Neutrophil (primary cell): ENCODE results near the gene DST.

Experiments used
- H3K27ac ChIP-seq: fragments of 200-600 bp; sonication (generic); 2 replicates; pipeline ENCODE4 v1.5.1; 2016; ENCODE audit warnings: mild to moderate bottlenecking, moderate library complexity
- H3K27me3 ChIP-seq: fragments of 200-600 bp; sonication (generic); 2 replicates; pipeline ENCODE4 v1.6.0; 2016; ENCODE audit warnings: mild to moderate bottlenecking
- H3K36me3 ChIP-seq: fragments of 200-600 bp; sonication (generic); 2 replicates; pipeline ENCODE4 v1.5.1; 2017
- H3K4me1 ChIP-seq, 2 experiments: fragments of 200-600 bp in 1 of 2; sonication (generic) in 1 of 2; 1 replicate in 1 of 2; 2 replicates in 1 of 2; pipeline versions ENCODE4 v1.5.1 to v1.6.1; 2013 to 2016; ENCODE audit warnings: low read depth in 1 of 2, low read length in 1 of 2, mild to moderate bottlenecking in 1 of 2, moderate library complexity in 1 of 2; ENCODE audit not compliant: control insufficient read depth in 1 of 2, insufficient read depth in 1 of 2
- H3K4me3 ChIP-seq, 2 experiments: fragments of 200-600 bp in 1 of 2; sonication (generic) in 1 of 2; 1 replicate in 1 of 2; 2 replicates in 1 of 2; pipeline ENCODE4 v1.5.1; 2013 to 2016; ENCODE audit warnings: low read depth in 1 of 2, low read length in 1 of 2, mild to moderate bottlenecking in 1 of 2, moderate library complexity in 1 of 2
- H3K9me3 ChIP-seq: fragments of 200-600 bp; sonication (generic); 2 replicates; pipeline ENCODE4 v1.5.1; 2016
- TF ChIP-seq, protein P1 (sequence below): fragments of 200-600 bp; sonication (generic); IDR thresholded peaks from 2 replicates; pipeline ENCODE4 v1.5.1; 2016; ENCODE audit warnings: antibody characterized with exemption

DST gene

DNA sequence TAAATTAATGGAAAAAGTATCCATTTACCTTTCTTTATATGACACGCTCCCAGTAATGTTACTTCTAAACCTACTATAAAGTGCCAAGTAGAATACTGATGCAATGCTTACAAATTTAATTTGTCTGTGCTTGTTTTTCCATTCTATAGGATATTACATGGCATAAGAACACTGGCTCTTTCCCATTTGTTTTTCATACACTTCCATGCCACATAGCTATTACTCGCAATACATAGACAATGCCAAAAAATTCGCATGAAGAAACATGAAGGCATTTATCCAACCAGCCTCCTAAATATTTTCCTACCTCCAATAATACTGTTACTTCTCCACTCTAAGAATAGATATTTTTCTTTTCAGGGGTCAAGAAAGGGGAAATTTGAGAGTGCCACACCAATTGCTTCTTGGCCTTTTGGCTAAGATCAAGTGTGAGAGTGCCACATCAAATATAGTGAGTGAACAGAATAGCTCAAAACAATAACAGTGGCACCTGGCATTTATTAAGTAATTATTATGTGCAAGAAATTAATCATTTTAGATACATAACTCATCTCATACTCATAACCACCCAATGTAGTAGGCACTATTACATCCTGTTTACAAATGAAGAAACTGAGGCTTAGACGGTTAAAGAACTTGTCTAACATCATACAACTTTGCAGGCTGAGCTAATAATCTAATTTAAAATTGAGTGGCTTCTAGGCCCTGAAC, 845 bp upstream of the DST start:
- Histone ChIP-seq H3K27me3 (no peaks in the 10 kb centered on the region), H3K9me3 (no peaks in the 10 kb centered on the region), H3K27ac (no peak overlapping the region), H3K4me1 (no peaks in the 10 kb centered on the region), H3K36me3 (no peaks in the 10 kb centered on the region), H3K4me3 (no peak overlapping the region)
- TF ChIP-seq, protein P1, sequence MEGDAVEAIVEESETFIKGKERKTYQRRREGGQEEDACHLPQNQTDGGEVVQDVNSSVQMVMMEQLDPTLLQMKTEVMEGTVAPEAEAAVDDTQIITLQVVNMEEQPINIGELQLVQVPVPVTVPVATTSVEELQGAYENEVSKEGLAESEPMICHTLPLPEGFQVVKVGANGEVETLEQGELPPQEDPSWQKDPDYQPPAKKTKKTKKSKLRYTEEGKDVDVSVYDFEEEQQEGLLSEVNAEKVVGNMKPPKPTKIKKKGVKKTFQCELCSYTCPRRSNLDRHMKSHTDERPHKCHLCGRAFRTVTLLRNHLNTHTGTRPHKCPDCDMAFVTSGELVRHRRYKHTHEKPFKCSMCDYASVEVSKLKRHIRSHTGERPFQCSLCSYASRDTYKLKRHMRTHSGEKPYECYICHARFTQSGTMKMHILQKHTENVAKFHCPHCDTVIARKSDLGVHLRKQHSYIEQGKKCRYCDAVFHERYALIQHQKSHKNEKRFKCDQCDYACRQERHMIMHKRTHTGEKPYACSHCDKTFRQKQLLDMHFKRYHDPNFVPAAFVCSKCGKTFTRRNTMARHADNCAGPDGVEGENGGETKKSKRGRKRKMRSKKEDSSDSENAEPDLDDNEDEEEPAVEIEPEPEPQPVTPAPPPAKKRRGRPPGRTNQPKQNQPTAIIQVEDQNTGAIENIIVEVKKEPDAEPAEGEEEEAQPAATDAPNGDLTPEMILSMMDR: no peak

DNA sequence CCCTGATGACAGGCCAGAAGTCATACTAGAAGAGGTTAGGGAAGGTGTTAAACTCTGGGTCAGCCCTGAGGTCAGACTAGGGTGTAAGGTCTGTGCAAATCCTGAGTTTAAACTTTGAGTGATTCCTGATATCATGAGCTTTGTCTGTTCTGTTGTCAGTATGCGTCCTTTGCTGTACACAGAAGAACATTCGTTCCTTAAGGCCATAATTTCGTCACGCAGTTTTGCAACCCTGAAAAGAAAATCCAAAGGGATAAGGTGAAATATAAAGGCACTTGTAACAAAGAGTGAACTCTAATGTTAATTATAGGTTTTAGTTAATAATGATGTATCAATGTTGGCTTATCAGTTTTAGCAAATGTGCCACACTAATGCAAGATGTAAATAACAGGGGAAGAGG, 2.3 kb downstream of the DST start:
- Histone ChIP-seq H3K4me3 (no peak overlapping the region), H3K27me3 (no peaks in the 10 kb centered on the region), H3K4me1 (no peaks in the 10 kb centered on the region), H3K27ac (no peak overlapping the region), H3K36me3 (no peaks in the 10 kb centered on the region), H3K9me3 (no peaks in the 10 kb centered on the region)
- TF ChIP-seq, protein P1: no peak

DNA sequence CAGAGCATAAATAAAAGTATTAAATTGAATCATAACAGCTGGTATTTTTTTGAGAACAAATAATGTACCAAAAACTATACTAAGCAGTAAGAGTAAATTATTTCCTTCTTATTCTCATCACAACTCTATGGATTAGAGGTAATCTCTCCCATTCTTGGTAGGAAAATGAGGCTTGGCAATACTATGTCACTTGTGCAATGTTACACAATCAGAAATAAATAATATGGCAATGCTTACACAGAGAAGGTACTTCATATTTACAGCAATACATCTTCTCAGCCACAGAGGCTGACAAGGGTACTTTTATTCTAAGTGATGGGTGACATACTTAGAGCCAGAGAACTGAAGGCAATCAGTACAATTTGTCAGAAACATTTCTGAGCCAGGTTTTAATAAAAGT, 3.9 kb downstream of the DST start:
- H3K36me3 ChIP-seq: no peaks in the 10 kb centered on the region
- H3K4me3 ChIP-seq: no peak overlapping the region
- no peaks in the 10 kb centered on the region for H3K4me1 ChIP-seq
- H3K27me3 ChIP-seq: no peaks in the 10 kb centered on the region
- TF ChIP-seq, protein P1: no peak
- no peak overlapping the region for H3K27ac ChIP-seq
- no peaks in the 10 kb centered on the region for H3K9me3 ChIP-seq

DNA sequence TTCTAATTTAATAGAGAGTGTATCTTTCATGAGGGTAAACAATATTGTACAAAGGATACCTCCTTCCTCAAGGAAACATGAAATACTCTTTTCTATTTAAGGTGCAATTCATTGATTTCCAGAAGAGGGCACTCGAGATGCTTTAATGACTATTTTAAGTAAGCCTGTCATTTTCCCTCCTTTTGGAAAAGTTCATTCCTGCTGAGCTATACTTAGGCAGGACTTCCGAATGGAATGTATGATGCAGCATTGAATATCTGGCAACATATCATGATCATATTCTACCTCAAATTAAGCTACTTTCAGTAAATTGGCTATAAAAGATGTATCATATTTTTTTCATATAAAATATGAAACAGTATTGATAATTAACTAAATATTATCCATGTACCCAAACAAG, 5.0 kb downstream of the DST start:
- Histone ChIP-seq H3K4me3 (no peak overlapping the region), H3K9me3 (no peaks in the 10 kb centered on the region), H3K27ac (no peak overlapping the region), H3K36me3 (no peaks in the 10 kb centered on the region), H3K27me3 (no peaks in the 10 kb centered on the region), H3K4me1 (no peaks in the 10 kb centered on the region)
- TF ChIP-seq, protein P1: no peak

DNA sequence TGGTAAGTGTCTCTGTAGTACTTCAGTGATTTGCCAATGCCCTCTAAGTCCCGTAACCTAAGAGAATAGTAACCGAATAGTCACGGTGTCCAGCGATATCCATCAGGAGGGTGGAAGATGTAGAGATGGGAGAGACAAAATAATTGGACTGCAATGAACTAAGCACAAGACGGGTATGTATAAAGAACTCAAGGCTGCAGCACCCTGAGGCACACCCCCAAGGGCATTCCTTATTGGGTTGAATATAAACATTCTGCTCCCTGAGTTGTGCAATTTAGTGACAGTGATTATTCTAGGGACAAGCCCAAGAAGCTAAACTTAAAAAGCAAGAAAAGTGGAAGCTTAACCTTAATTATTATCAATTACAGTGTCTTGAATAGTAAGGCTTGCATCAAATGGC, 14.6 kb downstream of the DST start:
- Histone ChIP-seq H3K4me3 (no peak overlapping the region), H3K27ac (no peak overlapping the region), H3K36me3 (no peaks in the 10 kb centered on the region), H3K9me3 (no peaks in the 10 kb centered on the region), H3K4me1 (no peaks in the 10 kb centered on the region), H3K27me3 (no peaks in the 10 kb centered on the region)
- TF ChIP-seq, protein P1: no peak
